ENCODE measurements around the gene EPX.

DNA sequence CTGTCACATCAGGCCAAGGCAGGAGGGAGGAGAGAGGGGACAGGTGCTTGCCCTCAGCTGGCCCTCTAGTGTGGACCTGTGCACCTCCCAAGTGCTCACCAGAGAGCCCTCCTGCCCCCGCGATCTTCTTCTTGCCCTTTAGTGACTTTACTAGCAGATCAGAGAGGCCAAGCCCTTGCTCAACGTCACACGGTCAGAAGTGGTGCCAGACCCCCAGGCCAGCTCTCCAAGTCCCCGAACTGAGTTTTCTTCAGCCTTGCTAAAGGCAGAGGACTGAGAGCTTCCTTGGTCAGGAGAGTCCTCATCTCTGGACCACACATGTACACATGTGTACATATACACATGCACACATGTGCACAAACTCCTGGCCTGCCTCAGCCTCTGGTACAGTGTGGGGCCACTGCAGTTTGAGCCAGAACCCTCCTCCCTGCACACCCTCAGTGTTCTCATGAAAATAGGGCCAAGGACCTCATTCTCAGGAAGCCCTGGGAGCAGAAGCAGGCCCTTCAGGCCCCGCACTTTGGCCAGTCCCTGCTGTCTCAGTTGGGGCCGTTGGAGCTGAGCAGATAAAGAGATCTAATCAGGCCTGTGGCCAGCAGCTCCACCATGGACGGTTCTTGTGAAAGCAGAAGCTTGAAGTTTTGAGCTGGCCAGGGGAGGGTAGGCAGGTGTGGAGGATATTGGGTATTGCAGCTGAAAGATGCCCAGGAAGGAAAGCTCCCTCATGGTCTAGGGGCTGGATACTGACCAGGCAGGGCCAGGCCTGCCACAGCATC lies 7.4 kb upstream of the EPX start:
- TF ChIP-seq, protein P1, sequence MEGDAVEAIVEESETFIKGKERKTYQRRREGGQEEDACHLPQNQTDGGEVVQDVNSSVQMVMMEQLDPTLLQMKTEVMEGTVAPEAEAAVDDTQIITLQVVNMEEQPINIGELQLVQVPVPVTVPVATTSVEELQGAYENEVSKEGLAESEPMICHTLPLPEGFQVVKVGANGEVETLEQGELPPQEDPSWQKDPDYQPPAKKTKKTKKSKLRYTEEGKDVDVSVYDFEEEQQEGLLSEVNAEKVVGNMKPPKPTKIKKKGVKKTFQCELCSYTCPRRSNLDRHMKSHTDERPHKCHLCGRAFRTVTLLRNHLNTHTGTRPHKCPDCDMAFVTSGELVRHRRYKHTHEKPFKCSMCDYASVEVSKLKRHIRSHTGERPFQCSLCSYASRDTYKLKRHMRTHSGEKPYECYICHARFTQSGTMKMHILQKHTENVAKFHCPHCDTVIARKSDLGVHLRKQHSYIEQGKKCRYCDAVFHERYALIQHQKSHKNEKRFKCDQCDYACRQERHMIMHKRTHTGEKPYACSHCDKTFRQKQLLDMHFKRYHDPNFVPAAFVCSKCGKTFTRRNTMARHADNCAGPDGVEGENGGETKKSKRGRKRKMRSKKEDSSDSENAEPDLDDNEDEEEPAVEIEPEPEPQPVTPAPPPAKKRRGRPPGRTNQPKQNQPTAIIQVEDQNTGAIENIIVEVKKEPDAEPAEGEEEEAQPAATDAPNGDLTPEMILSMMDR (IDR thresholded peaks at IDR 0.05): no peak
- no peak for TF ChIP-seq POLR2A (IDR thresholded peaks at IDR 0.05)
